Activated CD4-positive, alpha-beta memory T cell treated with anti-CD3 and anti-CD28 coated beads, Interleukin-2, amount 10 ng/mL, durations not matched to agents 7 days and 5 days (primary cell): ENCODE results near the gene NR4A1. TPM values are rescaled to one million over a fixed set of nuclear protein-coding genes. Genes with fewer than 3 reads are reported as not detected.

Experiments used
- CTCF ChIA-PET: fragments of 350-600 bp; sonication (Branson Sonifier 250); formaldehyde crosslinking; loops from one replicate; lab custom pipeline; 2021; ENCODE audit warnings: antibody characterized with exemption, inconsistent platforms; lab: Charles Lee
- POLR2A ChIA-PET: fragments of 350-600 bp; sonication (Branson Sonifier 250); formaldehyde crosslinking; loops from one replicate; lab custom pipeline; 2021; ENCODE audit warnings: antibody characterized with exemption; lab: Charles Lee
- DNase-seq: peaks from one replicate; pipeline ENCODE4 v3.0.0-alpha.2; 2020
- H3K27ac Mint-ChIP-seq: one replicate; pipeline ENCODE4 v1.8.0; 2021; ENCODE audit warnings: mild to moderate bottlenecking, mixed read lengths
- H3K27me3 Mint-ChIP-seq: one replicate; pipeline ENCODE4 v1.8.0; 2021; ENCODE audit warnings: mixed read lengths
- H3K36me3 Mint-ChIP-seq: one replicate; pipeline ENCODE4 v1.8.0; 2021; ENCODE audit warnings: low read depth, mixed read lengths
- H3K4me1 Mint-ChIP-seq: one replicate; pipeline ENCODE4 v1.8.0; 2021; ENCODE audit warnings: mixed read lengths
- H3K4me3 Mint-ChIP-seq: one replicate; pipeline ENCODE4 v1.8.0; 2021; ENCODE audit warnings: mild to moderate bottlenecking, mixed read lengths
- H3K9me3 Mint-ChIP-seq: one replicate; pipeline ENCODE4 v1.8.0; 2021; ENCODE audit warnings: mixed read lengths
- total RNA-seq, 2 experiments: library from RNA; stranded (reverse); gene quantifications; one replicate each; pipeline ENCODE4 v1.2.3, GENCODE V29; 2021

NR4A1 gene
- total RNA-seq, 2 experiments from 2014 or later, result 10.0 to 10.5 TPM

DNA sequence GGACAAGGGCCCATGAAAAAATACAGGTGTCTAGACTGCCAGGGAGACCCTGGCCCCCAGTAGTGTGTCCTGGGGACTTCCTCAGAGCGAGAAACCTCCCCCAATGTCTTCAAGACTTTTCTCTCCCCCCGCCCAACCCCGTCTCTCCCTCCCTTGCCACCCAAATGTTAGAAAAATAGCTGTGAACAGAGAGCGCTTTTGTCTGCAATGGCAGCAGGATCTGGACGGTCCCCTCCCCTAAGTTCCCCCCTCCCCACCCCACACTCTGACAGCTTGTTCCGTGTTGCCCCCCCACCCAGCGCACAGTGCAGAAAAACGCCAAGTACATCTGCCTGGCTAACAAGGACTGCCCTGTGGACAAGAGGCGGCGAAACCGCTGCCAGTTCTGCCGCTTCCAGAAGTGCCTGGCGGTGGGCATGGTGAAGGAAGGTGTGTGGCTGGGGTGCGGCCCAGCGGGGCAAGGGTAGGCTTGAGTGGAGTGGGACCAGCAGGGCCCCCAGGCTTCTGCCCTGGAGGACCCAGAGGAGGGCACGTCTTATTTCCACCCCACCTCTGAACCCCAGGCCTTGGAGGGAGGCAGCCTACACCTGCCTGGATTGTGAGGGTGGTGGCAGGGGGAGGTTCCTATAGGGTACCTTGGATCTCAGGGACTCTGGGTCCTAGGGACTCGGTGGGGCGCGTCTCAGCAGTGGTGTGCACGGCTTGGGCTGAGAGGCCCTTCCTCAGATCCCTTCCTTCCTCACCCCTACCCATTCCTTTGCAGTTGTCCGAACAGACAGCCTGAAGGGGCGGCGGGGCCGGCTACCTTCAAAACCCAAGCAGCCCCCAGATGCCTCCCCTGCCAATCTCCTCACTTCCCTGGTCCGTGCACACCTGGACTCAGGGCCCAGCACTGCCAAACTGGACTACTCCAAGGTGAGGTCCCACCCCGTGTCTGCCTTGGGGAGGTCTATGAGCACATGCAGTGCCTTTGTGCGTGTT, 4.8 kb downstream of the NR4A1 start:
- CTCF ChIA-PET, result interaction anchor here (0.9 to 2.1 kb wide), 3 partner anchors 12 to 33 kb away, joined by 3 to 10 read pairs (median 3); no protein-coding TSS in a partner anchor
- Mint-ChIP-seq H3K4me1 (peaks cover 21% of the 10 kb centered on the region), H3K4me3 (no peak overlapping the region), H3K27ac (no peak overlapping the region), H3K27me3 (no peaks in the 10 kb centered on the region), H3K9me3 (no peaks in the 10 kb centered on the region), H3K36me3 (no peaks in the 10 kb centered on the region)
- POLR2A ChIA-PET, result interaction anchor here (1.1 kb wide), 1 partner anchor 26 kb away, joined by 3 read pairs; no protein-coding TSS in a partner anchor
- DNase-seq, result no peak

DNA sequence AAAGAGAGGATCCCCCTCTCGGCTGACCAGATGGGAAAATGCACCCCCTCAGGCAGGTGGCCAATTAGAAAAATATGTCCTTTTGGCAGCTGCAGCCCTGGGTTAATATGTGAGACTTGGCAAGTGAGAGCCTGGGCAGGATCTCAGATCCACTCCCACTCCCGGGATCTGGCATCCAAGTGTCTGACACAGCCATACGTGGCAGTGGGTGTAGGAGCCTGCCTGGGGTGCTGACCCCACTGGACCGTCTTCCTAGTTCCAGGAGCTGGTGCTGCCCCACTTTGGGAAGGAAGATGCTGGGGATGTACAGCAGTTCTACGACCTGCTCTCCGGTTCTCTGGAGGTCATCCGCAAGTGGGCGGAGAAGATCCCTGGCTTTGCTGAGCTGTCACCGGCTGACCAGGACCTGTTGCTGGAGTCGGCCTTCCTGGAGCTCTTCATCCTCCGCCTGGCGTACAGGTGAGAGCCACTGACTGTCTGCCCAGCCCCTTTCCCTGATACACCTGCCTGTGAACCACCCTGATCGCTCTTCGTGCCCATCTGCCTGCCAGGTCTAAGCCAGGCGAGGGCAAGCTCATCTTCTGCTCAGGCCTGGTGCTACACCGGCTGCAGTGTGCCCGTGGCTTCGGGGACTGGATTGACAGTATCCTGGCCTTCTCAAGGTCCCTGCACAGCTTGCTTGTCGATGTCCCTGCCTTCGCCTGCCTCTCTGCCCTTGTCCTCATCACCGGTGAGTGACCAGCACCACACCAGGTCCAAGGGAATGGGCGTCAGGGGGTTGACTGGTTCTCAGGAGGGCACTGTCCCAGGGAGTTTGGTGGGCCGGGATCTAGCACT, 5.8 kb downstream of the NR4A1 start:
- H3K4me1 Mint-ChIP-seq, result peaks cover 12% of the 10 kb centered on the region
- H3K9me3 Mint-ChIP-seq, result no peaks in the 10 kb centered on the region
- no peak for DNase-seq
- no peak overlapping the region for H3K27ac Mint-ChIP-seq
- H3K36me3 Mint-ChIP-seq, result no peaks in the 10 kb centered on the region
- no peaks in the 10 kb centered on the region for H3K27me3 Mint-ChIP-seq
- H3K4me3 Mint-ChIP-seq, result no peak overlapping the region
- CTCF ChIA-PET, result interaction anchor here (0.8 to 1.0 kb wide), 3 partner anchors 11 to 34 kb away, joined by 3 read pairs; no protein-coding TSS in a partner anchor
- POLR2A ChIA-PET, result interaction anchor here (1.1 kb wide), 1 partner anchor 25 kb away, joined by 3 read pairs; no protein-coding TSS in a partner anchor

DNA sequence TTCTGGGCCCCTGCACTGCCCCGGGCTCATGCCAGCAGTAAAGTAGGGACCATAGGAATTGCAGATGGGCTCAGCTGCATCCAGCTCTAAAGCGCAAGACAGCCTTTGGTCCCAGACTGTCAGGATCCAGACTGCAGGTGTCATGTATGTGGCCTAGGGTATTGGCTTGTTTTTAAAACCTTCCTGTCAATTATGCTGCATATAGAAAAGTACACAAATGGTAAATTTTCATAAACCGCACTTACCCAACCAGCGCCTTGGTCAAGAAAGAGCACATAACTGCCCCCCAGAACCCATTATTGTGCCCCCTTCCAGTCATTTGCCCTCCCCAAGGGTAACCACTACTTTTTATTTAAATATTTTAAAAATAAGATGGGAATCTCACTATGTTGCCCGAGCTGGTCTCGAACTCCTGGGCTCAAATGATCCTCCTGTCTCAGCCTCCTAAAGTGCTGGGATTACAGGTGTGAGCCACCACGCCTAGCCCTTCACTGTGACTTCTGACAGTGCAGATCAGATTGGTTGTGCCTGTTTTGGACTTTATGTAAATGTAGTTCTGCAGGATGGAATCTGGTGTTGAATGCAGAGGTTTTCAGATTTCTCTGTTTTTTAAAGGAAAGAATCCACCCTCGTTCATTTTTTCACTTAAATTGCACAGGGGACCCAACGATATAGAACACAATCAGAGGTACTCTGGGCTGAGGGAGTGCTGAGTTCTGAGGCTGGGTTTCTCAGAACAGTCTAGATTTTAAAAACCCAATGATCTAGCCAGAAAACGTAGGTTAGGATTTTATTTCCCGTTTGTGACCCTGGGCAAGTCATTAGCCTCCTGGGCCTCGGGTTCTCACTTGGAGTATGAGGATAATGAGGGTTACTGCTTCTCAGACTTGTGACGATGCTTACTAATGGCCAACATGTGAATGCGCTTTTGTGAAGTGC, 6.7 kb downstream of the NR4A1 start:
- H3K27ac Mint-ChIP-seq, result no peak overlapping the region
- ChIA-PET POLR2A (interaction anchor here (0.9 kb wide), 1 partner anchor 12 kb away, joined by 3 read pairs; the partner anchor contains the start of gene ATG101), CTCF (interaction anchor here (0.8 to 18.2 kb wide), 3 partner anchors 11 to 34 kb away, joined by 3 to 290 read pairs (median 3); no protein-coding TSS in a partner anchor)
- H3K36me3 Mint-ChIP-seq, result no peaks in the 10 kb centered on the region
- H3K4me1 Mint-ChIP-seq, result peaks cover 3% of the 10 kb centered on the region
- DNase-seq, result no peak
- no peaks in the 10 kb centered on the region for H3K27me3 Mint-ChIP-seq
- H3K4me3 Mint-ChIP-seq, result no peak overlapping the region
- no peaks in the 10 kb centered on the region for H3K9me3 Mint-ChIP-seq

DNA sequence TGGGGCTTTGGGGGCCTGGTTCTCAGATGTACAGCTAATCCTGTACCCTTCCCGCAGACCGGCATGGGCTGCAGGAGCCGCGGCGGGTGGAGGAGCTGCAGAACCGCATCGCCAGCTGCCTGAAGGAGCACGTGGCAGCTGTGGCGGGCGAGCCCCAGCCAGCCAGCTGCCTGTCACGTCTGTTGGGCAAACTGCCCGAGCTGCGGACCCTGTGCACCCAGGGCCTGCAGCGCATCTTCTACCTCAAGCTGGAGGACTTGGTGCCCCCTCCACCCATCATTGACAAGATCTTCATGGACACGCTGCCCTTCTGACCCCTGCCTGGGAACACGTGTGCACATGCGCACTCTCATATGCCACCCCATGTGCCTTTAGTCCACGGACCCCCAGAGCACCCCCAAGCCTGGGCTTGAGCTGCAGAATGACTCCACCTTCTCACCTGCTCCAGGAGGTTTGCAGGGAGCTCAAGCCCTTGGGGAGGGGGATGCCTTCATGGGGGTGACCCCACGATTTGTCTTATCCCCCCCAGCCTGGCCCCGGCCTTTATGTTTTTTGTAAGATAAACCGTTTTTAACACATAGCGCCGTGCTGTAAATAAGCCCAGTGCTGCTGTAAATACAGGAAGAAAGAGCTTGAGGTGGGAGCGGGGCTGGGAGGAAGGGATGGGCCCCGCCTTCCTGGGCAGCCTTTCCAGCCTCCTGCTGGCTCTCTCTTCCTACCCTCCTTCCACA, 7.6 kb downstream of the NR4A1 start:
- ChIA-PET POLR2A (interaction anchor here (0.9 kb wide), 1 partner anchor 11 kb away, joined by 3 read pairs; the partner anchor contains the start of gene ATG101), CTCF (interaction anchor here (1.9 to 18.2 kb wide), 2 partner anchors 11 to 35 kb away, joined by 5 to 290 read pairs; partner anchors contain the start of gene ATG101)
- Mint-ChIP-seq H3K27ac (no peak overlapping the region), H3K4me3 (no peak overlapping the region), H3K9me3 (no peaks in the 10 kb centered on the region), H3K36me3 (no peaks in the 10 kb centered on the region), H3K27me3 (no peaks in the 10 kb centered on the region), H3K4me1 (no peaks in the 10 kb centered on the region)
- no peak for DNase-seq

DNA sequence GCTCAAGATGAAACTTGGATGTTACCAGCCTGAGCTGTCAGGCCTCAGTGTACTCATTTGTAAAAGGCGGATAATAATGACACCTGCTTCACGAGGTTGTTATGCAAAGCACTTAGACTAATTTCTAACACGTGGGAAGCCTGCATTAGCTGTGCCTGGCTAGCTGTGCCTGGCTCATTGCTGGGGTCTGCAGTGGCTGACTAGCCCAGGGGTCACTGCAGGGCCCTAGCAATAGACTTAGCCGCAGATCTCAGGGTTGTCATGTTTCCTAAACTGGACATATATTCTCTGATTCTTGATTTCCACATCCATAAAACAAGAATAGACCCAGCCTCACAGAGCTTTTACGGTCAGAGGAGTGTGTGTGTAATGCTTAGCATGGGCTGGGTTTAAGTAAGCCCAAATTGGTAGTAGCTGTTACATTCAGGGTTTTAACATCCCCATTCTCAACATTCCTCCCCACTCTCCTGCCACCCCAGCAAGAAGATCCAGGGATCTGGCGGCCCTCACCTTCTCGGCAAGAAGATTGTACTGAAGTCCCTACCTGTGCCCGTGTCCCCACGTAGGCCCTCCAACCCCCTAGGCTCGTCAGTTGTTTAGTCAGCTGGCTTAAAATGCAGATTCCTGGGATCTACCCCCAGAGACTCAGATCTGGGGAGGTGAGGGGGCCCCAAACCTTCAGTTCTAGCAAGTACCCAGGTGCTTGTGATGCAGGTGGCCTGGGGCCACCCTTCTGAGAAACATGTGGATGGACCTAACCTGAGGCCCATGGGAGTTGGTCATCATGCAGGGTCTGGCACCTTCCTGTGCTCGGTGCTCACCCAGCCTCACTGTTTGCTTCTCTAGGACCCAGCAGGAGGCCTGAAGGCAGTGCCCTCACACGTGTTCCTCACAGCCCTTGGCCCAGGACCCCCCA, 8.6 kb downstream of the NR4A1 start:
- H3K27ac Mint-ChIP-seq, result no peak overlapping the region
- no peaks in the 10 kb centered on the region for H3K27me3 Mint-ChIP-seq
- H3K4me1 Mint-ChIP-seq, result no peaks in the 10 kb centered on the region
- no peaks in the 10 kb centered on the region for H3K36me3 Mint-ChIP-seq
- CTCF ChIA-PET, result interaction anchor here (1.9 to 18.2 kb wide), 2 partner anchors 10 to 36 kb away, joined by 5 to 290 read pairs; partner anchors contain the start of gene ATG101
- POLR2A ChIA-PET, result interaction anchor here (1.1 to 3.7 kb wide), 2 partner anchors 8 to 27 kb away, joined by 3 to 14 read pairs; partner anchors contain the start of gene NR4A1
- H3K4me3 Mint-ChIP-seq, result no peak overlapping the region
- DNase-seq, result no peak
- H3K9me3 Mint-ChIP-seq, result no peaks in the 10 kb centered on the region

DNA sequence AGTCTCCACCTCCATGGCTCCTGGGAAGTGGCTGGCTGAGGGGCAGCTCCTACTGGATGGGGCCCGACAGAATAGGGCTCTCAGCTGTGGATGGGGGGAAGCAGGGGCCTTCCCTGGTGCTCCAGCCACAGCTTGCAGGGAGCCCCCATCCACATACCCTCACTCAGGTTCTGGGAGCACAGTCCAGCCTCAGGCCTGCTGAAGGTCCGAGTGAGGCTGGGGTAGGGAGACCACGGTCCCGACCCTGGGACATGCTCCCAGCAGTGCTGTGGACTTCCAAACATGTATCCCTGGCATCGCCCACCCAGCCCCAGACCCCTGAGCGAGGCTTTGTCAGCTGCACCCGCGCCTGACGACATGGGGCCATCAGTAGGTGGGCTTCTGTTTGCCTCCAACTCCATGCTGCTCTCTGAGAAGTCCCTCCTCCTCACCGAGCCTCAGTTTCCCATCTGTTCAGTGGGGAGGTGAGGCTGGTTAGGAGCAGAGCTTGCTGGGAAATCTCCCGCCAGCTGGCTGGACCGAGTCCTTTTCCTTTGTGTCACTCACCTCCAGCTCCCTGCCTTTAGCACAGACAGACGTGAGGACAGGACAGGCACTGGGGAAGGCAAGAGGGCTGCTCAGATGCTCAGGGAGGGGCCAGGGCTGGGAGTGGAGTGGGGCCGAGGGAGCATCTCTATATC, 9.4 kb downstream of the NR4A1 start:
- peaks cover 7% of the 10 kb centered on the region for H3K27me3 Mint-ChIP-seq
- no peaks in the 10 kb centered on the region for H3K36me3 Mint-ChIP-seq
- no peaks in the 10 kb centered on the region for H3K9me3 Mint-ChIP-seq
- ChIA-PET CTCF (interaction anchor here (18.2 kb wide), 1 partner anchor 37 kb away, joined by 290 read pairs; no protein-coding TSS in a partner anchor), POLR2A (interaction anchor here (1.1 to 3.7 kb wide), 3 partner anchors 9 to 28 kb away, joined by 3 to 14 read pairs (median 5); partner anchors contain the start of genes ATG101 and NR4A1)
- DNase-seq, result no peak
- H3K4me1 Mint-ChIP-seq, result peaks cover 2% of the 10 kb centered on the region
- no peak overlapping the region for H3K4me3 Mint-ChIP-seq
- H3K27ac Mint-ChIP-seq, result no peak overlapping the region

DNA sequence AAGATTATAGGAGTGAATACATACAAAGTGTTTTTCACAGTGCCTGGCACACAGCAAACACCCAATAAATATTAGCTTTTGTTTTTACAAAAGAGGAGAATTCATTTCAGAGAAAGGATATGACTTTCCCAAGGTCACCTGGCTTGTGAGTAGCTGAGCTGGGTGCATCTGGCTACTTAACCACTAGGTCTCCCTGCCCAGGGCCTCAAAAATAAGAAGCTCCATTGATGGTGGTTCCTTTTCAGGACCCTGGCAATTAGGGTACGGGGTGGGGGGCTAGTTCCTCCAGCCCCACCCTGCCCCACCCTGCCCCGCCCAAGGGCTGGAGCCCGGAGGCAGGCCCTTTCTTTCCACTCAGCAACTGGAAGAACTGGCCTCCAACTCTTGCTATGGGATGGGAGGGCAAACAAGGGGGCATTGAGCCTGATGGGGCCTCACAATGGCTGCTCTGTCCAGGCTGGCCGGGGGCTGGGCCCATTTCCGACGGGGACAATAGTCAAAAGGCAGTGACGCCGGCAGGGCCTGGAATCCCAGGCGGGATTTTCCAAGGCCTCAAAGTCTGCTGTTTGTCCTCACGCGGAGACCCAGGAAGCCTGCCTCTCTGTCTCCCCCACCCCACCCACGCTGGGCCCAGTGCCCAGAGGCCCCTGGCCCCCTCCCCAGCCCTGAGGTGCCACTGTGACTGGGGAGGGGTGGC, 10.4 kb downstream of the NR4A1 start:
- POLR2A ChIA-PET, result interaction anchor here (1.1 to 3.7 kb wide), 3 partner anchors 8 to 36 kb away, joined by 5 to 14 read pairs (median 6); partner anchors contain the start of genes ATG101 and NR4A1
- CTCF ChIA-PET, result interaction anchor here (0.9 to 18.2 kb wide), 3 partner anchors 9 to 38 kb away, joined by 3 to 290 read pairs (median 6); partner anchors contain the start of gene ATG101
- Mint-ChIP-seq H3K4me1 (peaks cover 10% of the 10 kb centered on the region), H3K27me3 (peaks cover 7% of the 10 kb centered on the region), H3K9me3 (no peaks in the 10 kb centered on the region), H3K4me3 (no peak overlapping the region), H3K27ac (no peak overlapping the region), H3K36me3 (no peaks in the 10 kb centered on the region)
- DNase-seq, result no peak

DNA sequence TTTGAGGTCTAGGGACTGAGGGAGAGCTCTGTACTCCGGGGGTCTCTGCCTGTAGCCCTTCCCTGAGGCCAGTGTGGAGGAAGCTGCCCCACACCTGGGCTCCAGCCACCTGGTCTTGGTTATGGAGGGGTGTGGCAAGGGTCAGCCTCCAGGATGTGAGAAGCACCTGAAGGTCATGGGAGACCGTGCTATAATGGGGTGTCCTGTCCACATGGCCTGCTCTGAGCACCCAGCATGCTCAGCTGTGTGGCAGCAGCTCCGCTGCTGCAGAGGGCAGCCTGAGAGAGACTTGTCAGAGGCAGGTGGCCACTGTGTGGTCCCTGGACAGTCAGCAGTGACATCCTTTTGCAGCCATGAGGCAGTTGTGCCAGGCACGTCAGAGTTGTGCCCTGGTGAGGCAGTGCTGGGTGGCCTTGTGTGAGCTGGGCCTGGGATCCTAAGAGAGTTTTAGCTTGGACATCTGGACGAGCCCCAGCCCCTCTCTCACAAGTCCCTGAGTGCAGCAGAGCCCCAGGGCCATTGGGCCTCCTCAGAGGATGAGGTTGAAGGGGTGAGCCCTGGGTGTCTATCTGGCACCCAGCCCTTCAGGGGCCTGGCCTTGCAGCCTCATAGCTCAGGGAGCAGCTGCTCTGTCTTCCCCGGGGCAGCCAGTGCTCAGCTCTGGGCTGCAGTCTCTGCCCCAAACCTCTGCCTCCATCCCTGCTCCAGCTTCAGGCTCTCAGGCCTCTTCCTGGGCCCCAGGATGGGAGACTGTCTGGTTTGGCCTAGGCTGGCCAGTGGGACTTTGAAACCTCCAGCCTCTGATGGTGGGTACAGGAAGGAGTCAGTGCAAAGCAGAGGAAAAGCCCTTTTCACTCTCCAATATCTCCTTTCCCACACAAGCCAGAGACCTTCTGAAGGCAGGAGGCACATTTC, 11.2 kb downstream of the NR4A1 start:
- Mint-ChIP-seq H3K27me3 (peaks cover 7% of the 10 kb centered on the region), H3K27ac (no peak overlapping the region), H3K4me3 (no peak overlapping the region), H3K9me3 (no peaks in the 10 kb centered on the region), H3K4me1 (peaks cover 16% of the 10 kb centered on the region), H3K36me3 (no peaks in the 10 kb centered on the region)
- POLR2A ChIA-PET, result interaction anchor here (1.1 to 3.7 kb wide), 3 partner anchors 8 to 37 kb away, joined by 5 to 14 read pairs (median 6); partner anchors contain the start of genes ATG101 and NR4A1
- CTCF ChIA-PET, result interaction anchor here (1.2 to 18.2 kb wide), 2 partner anchors 21 to 39 kb away, joined by 3 to 290 read pairs; no protein-coding TSS in a partner anchor
- DNase-seq, result no peak
